HEK293T (cell line): ENCODE data around the gene SHF.

ENCODE experiments used
- FOXA1 ChIP-seq: fragments of 450-650 bp; IDR thresholded peaks from 2 replicates; pipeline ENCODE4 v1.6.1; 2016; ENCODE audit warnings: mild to moderate bottlenecking
- FOXK2 ChIP-seq: fragments of 450-650 bp; IDR thresholded peaks from 2 replicates; pipeline ENCODE4 v1.6.1; 2016; ENCODE audit warnings: mild to moderate bottlenecking
- FOXM1 ChIP-seq: fragments of 450-650 bp; IDR thresholded peaks from 2 replicates; pipeline ENCODE4 v1.6.1; 2017; ENCODE audit warnings: mild to moderate bottlenecking, borderline replicate concordance

- TF ChIP-seq FOXM1 (no peak), FOXK2 (no peak), FOXA1 (no peak)
Observed at GRCh38 chr15:45138814-45139765, 48.7 kb downstream of the SHF start.
